NCI-H510A (cell line): ENCODE results near the gene GALNTL6.

Experiments
- DNase-seq: peaks from one replicate; lab custom pipeline; 2025; lab: John Stamatoyannopoulos, UW

The GALNTL6 gene

DNA sequence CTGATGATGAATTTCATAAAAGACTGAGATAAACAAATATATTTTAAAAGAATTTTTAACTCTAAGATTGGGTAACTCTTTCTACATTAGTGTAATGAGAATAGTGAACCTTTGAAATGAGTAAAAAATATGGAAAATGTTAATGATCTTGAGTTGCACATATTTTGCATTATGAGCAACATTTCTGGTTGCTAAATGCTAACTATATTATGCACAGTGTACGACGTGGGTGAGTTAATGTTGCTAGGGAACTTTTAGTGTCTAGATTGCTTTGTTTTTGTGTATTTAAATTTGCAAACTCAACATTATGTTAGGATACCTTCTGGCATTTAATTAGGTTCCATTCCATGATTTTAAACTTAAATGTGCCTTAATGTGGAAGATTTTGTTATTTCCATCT is 742.5 kb downstream of the GALNTL6 start:
- no peak for DNase-seq

DNA sequence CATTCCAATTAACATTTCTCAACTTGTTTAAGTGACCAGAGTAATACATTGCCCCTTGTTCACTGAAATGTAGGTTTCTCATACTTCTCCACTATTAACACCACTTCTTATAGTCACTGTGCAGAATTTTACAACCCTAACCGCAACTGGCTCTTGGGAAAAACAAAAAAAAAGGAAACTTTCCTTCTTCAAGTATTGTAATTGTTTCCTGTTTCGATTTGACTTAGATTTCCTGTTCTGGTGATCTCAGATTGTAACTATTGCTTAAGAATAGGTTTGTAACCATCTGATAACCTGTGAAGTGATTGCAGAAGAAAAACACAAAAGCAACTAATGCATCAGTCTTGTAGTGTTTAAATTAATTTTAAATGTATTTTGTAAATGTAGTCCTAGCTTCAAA is 760.7 kb downstream of the GALNTL6 start:
- no peak for DNase-seq

DNA sequence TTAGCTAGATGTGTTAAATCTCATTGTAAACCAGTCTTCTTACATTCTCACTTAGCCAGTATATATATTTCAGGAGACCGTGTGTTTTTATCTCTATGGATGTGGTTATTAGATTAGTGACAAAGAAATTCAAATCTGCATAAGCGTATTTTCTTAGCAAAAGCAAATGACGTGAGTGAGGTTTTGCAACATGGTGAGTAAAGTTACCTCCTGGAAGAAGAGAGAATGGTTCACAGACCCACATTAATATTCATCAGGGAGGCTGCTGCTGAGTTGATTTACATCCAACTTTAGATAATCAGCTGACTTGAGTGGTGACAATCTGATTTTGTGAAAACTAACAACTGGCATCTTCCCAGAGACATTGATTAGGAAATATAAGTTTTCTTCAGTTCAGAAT is 765.5 kb downstream of the GALNTL6 start:
- DNase-seq = no peak

DNA sequence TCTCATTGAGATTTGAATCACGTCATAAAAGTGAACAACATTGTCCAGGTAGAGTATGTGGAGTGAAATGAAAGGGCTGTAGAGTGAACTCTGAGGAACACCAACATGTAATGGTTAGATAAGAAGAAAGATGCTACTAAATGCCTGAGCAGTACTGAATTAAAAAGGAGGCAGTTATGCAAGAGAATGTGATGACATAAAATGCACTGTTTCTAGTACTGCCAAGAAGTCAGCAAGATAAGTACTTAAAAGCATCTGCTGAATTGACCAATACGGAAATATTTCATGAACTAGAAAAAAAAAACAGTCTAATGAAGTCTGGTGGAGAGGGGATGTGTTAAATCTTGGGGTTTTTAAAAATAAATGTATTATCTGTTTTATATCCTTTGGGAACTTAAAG is 771.6 kb downstream of the GALNTL6 start:
- no peak for DNase-seq

DNA sequence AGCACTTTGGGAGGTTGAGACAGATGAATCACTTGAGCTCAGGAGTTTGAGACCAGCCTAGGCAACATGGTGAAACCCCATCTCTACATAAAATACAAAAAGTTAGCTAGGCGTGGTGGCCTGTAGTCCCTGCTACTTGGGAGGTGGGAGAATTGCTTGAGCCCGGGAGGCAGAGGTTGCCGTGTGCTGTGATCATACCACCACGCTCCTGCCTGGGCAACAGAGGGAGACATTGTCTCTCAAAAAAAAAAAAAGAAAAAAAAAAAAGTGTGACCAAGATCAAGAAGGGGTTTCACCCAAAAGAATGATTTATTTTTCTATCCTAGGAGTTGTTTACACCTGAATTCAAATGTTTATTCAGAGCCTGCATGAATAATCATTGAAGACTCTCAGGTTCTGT is 783.0 kb downstream of the GALNTL6 start:
- no peak for DNase-seq

DNA sequence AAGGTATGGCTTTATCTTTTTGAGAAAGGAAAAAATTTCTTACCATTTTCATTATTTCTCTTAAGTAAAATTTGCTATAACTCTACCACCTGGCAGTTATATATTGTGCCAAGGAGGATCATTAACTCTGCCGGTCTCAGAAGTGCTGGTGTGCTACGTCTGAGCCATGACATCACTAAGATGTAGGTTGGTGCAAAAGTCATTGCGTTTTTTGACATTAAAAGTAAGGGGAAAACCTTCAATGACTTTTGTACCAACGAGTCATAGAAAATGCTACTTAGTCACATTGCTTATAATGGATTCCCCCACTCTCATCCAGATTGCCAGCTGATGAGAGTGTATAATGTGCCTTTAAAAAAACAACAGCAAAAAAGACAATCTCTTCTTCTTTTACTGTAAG is 786.4 kb downstream of the GALNTL6 start:
- no peak for DNase-seq

DNA sequence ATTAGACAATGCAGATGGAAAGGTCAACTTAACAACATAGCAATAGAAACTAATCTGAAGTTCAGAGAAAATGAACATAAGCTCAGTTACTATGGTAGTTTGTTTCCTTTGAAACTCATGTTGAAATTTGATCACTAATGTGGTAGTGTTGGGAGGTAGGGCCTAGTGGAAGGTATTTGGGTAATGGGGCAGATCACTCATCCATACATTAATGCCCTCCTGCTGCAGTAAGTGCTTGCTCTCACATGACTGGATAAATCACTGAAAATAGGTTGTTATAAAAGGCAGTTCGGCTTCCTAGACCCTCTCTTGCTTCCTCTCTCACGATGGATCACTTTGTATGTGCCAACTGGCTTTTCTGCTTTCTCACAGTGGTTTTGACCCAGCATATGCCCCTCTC is 788.0 kb downstream of the GALNTL6 start:
- DNase-seq = no peak

DNA sequence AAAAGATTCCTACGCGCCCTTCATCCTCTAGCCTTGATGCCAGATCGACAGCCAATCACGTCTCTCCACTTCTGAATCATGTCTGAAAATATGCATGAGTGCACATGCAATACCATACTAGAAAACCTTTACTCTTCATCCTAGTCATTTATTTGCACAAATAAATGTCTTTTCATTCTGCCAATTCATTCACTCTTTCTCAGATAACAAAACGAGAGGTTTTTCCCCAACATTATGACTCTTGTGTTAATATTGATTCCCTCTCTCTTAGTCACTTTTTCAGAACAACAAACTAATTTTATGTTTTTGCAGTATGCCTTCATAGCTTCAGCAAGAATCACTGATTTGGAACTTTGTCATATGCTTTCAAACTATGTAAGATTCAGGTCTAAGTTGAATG is 806.0 kb downstream of the GALNTL6 start:
- no peak for DNase-seq

DNA sequence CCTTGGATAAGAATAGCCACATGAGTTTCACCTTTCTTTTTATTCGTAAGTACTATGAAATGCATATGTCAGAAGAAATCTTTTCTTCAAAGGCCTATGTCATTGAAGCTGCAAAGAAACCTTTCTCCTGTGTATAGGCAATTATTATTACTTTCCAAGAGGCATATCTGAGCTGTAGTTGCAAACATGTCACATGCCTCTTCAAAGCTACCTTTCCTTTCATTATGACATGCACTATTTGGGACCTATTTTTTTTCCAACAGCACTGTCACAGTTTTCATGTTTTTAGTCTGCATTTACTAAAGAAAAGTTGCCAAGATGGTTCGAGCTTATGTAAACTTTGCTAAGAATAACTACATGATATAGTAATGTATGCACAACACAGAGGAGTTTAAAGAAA is 806.6 kb downstream of the GALNTL6 start:
- DNase-seq = no peak

DNA sequence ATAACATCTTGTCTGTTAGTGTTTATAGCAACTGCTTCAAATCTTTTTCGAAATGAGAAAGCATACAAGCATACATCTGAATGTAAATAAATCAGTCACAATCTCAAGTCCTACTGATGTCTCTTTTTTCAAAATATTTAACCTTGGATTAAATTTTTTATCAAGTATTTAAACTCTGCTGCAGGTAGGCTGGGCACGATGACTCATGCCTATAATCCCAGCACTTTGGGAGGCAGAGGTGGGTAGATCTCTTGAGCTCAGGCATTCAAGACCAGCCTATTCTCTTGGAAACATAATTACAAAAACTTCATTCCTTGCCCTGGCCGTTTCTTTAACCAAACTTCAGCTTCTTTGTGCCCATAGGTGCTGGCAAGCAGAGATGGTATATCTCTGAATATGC is 815.1 kb downstream of the GALNTL6 start:
- DNase-seq = no peak

DNA sequence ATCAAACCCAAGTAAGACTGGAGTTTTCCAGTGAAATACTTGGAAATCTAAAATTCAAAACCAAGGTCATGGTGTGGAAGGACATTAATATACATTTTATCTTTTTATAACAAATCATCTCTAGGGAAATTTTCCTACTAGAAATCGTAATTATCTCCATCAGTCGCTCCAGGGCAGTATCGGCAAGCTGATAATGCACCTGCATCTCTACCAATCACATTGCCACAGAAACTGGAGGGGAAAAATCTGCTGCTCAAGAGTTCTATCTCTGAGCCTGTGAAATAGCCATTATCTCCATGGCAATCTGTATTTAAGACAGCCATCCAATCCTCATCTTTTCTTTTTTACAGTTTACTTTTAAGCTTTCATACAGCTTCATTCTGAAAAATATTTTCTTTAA is 817.1 kb downstream of the GALNTL6 start:
- DNase-seq = no peak

DNA sequence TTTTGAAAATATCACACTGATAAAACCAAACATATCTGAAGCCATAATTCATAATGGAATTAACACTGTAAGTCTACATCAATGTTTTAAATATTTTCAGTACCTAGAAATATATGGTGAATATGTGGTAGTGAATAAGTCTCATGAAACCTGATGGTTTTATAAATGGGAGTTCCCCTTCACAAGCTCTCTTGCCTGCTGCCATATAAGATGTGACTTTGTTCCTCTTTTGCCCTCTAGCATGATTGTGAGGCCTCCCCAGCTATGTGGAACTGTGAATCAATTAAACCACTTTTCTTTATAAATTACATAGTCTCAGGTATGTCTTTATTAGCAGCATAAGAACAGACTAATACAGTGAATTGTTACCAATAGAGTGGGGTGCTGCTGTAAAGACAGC is 818.6 kb downstream of the GALNTL6 start:
- no peak for DNase-seq

DNA sequence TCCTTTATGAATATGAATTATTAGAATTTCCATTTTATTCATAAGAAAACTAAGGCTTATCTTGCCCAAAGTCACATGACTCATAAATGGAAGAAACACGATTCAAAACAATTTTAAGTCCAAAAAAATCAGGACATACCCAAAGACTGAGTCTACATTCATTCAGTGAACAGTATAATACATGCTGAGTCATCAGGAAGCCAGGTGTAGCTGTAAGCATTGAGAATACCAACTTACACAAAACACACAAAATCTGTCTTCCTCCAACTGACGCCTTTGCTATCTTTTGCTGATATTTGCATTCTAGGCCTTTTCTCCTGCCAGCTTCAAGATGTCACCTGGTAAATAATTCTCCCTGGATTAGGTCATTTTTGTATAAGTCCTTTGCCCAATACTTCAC is 835.3 kb downstream of the GALNTL6 start:
- no peak for DNase-seq

DNA sequence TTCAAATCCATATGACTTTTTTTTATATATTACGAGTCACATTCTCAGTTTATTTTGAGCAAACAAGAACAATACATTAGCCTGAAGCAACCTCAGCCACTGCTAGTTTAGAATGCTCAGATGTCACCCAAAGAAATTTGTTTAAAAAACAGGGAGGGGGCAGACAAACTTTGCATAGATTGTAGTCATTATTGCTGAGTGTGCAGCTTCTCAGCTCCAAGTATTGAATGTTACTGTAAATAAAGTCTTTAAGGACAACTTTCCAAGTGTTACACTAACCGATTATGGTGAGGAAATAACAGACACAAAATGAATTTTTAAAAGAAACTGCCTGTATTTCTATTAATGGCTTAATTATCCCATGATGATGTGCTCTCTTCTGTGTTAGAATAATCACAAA is 835.9 kb downstream of the GALNTL6 start:
- DNase-seq = no peak

DNA sequence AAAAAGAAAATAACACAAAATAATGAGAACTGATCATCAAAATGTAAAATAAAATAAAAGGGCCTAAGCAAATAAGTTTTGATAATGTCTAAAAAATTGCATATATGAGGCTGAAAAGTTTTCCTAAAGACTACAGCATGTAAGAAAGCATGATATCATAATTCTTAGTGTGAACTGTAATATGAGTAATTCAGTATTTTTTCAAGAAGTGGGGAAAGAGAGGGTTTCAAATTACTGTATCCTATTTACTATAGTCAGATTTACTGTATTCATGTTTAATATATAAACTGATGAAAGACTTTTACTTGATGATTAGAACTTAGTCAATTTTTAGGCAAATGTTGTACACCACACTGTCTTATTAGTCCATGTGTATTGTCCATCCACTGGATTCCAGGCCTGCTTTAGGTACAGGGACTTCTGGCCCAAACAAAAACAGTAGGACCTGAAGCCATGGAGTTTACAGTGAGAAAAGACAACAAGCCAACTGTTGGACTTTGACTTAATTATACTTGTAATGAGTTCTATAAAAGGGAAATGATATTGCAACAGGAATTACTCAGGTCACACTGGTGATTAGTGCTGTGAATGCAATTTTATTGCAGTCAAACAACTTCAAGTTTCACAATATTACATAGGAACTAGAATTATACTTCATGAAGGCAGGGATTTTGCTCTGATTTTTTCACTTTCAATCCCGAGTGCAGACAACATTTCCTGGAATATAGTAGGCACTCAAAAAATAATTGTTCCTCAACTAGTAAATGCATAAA is 837.7 kb downstream of the GALNTL6 start:
- no peak for DNase-seq

DNA sequence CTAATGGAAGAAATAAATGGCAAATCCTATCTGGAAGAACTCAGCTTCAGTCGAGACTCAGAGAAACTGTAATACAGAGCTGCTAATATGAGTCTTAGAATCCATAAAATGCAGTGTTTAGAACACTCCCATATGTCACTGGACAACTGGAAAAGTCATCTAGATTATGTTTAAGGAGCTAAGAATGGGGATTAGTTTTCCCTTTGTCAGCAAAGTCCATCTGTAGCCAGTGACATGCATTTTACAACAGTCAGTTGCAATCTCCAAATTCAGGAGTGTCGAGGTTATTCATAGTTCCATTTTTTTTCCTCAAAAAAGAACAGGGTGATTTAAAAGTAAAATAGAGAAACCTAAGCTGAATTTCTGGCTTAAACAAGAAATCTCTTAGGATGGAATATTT is 838.8 kb downstream of the GALNTL6 start:
- DNase-seq = no peak

DNA sequence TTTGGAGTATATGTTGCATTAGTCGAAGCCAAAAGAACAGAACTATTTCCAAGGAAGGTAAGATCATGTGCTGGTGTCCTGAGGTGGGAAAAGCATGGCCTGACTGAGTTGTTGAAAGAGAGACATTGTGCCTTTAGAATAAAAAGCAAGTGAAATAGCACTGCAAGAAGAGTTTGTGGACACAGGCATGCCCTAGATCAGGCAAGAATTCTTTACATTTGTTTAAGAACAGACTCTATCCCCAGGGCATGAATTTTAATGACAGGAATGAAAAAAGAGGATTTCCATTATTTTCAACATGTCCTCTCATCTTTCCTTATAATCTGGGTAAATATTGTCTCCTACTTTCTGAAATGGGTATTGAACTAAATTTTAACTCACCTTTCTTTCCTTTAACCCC is 839.2 kb downstream of the GALNTL6 start:
- no peak for DNase-seq

DNA sequence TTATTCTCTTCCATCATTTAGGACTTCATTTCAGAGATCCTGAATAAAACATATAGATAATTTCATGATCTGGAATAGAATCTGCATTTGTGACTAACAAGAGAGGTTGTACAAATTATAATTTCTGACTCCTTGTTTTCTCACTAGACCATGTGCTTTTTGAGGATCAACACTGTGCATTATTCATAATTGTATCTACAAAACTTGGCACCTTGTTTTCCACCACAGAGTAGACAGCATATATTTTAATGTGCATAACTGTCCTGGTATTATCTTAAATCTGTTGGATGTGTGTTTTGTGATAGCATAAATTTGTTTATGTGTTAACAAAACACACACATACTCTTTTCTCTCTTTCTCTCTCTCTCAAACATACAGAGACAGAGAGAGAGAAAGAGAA is 840.5 kb downstream of the GALNTL6 start:
- no peak for DNase-seq

DNA sequence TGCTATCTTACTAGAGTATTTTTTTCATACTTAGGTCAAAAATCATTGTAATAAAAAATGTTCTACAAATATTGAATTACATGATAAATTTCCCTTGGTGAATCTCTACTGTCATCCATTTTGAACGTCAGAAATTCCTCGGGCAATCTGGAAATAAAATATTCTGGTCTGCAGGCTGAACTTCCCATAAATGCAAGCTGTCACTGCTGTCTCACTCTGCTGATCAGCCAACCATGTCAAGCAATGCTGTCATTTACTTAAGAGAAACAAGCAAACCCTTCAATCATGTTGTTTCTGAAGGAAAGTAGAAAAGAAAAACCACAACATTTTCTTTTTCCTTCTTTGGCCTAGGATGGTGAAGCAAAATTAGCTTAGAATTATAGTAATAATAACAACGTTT is 841.3 kb downstream of the GALNTL6 start:
- DNase-seq = no peak

DNA sequence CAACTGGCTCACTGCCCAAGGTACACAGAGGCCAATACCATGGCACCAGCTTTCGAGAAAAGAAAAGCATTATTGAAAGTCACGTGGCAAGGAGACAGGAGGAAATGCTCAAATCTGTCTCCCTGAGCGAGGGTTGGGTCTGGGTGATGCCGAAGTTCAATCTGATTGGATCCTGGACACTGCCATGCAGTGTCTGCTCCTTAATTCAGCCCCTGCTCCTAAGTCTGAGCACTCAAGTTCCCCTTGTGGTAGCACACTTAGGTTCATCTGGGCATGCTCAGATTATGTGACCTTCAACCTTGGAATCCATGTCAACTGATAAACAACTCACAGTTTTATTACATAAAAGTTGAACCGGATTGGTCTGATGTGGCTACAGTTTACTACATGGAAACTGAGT is 842.9 kb downstream of the GALNTL6 start:
- DNase-seq = no peak

DNA sequence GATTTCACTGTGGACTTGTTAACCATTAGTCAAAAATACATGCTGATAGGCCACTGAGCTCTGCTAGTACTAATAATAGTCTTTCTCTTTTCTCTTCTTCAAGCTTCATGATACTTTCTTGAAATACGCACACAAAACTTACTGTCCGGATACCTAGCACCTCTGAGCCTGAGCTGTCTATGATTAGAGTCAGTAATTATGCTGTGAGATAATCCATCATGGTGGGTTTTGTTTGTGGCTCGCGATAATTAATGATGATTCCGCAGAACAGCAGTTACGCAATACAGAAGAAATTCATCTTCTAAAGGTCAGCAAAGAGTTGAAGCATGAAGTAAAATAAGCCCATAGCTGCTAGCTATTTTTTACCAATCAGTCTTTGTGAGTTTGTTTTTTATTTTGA is 843.9 kb downstream of the GALNTL6 start:
- no peak for DNase-seq

DNA sequence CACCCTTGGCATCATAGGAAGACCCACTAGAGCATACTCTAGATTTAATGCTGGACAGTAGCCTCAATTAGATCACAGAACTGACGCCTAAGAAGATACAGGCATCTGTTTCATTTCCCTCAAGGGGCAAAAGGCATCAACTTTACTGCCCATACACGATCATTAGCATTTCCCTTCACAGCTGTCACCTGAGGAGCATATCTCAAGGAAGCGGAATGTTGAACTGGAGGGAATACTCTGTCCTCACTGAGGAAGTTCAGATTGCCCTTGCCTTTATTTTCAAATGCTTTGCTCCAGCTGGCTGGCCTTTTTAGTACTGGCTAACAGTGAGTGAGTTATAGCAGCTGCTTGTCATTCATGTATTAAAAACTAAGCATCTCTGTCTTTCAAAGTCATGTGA is 847.0 kb downstream of the GALNTL6 start:
- DNase-seq = no peak

DNA sequence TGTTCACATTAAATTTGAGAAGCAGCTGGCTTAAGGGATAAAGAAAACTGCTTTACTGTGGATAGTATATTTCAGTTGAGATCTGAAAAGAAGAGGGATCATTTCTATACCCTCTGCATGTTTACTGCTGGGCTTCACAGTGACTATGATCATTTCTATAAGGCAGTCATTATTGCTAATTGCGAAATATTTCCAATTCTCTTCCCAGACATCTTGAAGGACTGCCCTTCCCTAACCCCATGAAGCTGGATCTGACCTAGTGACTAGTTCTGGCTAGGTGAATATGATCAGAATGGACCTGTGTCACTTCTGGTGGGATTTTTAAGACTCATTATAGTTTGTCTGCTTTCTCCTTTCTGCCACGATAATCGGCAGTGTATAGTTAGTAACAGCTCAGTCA is 848.9 kb downstream of the GALNTL6 start:
- no peak for DNase-seq

DNA sequence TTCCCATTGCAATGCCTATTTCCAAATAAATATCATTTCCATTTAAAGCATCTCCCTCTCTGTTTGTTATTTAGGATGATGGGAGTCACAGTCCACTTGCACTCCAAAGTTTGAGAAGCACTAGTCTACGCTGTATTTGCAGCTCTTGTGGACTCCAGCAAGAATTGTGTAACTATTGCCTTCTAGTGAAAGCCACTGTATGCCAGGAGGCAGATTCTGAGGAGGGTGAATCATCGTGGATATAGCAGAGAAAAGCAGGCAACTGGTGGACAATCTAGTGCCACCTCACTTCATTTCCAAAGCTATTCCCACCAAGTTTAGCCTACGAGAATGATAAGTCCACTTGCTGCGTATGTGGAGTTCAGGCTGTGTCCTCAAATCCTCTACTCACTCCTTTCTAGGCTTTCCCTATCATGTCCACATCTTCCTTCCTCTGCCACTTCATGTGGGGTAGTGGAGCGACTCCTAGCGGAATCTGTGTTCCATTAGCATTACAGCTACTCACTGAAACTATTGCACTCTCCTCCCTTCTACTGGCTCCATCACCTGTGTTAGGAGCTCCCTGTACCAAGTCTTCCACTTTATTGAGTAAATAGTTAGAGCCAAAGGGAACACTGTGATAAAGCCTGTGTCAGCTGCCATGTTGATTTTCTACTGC is 853.6 kb downstream of the GALNTL6 start:
- DNase-seq = no peak
